Type B pancreatic cell (in vitro differentiated cells): Measurements from ENCODE around the gene A4GALT. TPM values are rescaled to one million over a fixed set of nuclear protein-coding genes. Genes with fewer than 3 reads are reported as not detected.
A peak's percentile ranks its signal among the peaks of the same experiment; 100 is the strongest.
"Not testable (repeated sequence)": the region's sequence is repeated elsewhere in the genome, so short reads cannot be mapped to it uniquely, and the experiment has no call there.

ENCODE experiments used
- DNase-seq: peaks from one replicate; pipeline ENCODE4 v3.0.0; 2021; ENCODE audit warnings: mixed read lengths; ENCODE audit not compliant: unreplicated experiment; ENCODE audit errors: extremely low spot score
- H3K27ac Mint-ChIP-seq: 2 replicates; pipeline ENCODE4 v1.8.0; 2021; ENCODE audit warnings: mild to moderate bottlenecking, mixed read lengths
- H3K27me3 Mint-ChIP-seq: 2 replicates; pipeline ENCODE4 v1.8.0; 2021; ENCODE audit warnings: mixed read lengths
- H3K36me3 Mint-ChIP-seq: 2 replicates; pipeline ENCODE4 v1.8.0; 2021; ENCODE audit warnings: mixed read lengths
- H3K4me1 Mint-ChIP-seq: one replicate; pipeline ENCODE4 v1.8.0; 2021; ENCODE audit warnings: mixed read lengths; ENCODE audit not compliant: unreplicated experiment
- H3K4me3 Mint-ChIP-seq: 2 replicates; pipeline ENCODE4 v1.8.0; 2021; ENCODE audit warnings: mild to moderate bottlenecking, mixed read lengths
- H3K9me3 Mint-ChIP-seq: 2 replicates; pipeline ENCODE4 v1.8.0; 2021; ENCODE audit warnings: mixed read lengths
- CTCF ChIP-seq: fragments of 200-600 bp; sonication (generic); conservative IDR thresholded peaks from 2 replicates; pipeline ENCODE4 v1.5.0; 2021; ENCODE audit warnings: antibody characterized with exemption, mild to moderate bottlenecking
- total RNA-seq: library from RNA; stranded (reverse); gene quantifications from 2 replicates; pipeline ENCODE4 v1.2.1, GENCODE V29; 2021; ENCODE audit warnings: low replicate concordance

The A4GALT gene
- total RNA-seq, 1 donor from 2014 or later = 20.2 TPM

- H3K27me3 Mint-ChIP-seq = peaks cover 12% of the 10 kb centered on the region
- TF ChIP-seq CTCF = no peak
- H3K36me3 Mint-ChIP-seq = no peaks in the 10 kb centered on the region
These were observed 34.0 kb upstream of the A4GALT start for GRCh38 chr22:42754658-42755057.

GRCh38 chr22:42752912-42753311, 32.2 kb upstream of the A4GALT start:
- Mint-ChIP-seq H3K9me3 (no peaks in the 10 kb centered on the region), H3K27me3 (peaks cover 10% of the 10 kb centered on the region), H3K36me3 (no peaks in the 10 kb centered on the region), H3K27ac (no peak overlapping the region), H3K4me3 (no peak overlapping the region), H3K4me1 (peaks cover 19% of the 10 kb centered on the region)
- DNase-seq = no peak
- TF ChIP-seq CTCF = no peak

More at GRCh38 chr22:42754658-42755057, 34.0 kb upstream of the A4GALT start:
- Mint-ChIP-seq H3K27ac (peak overlapping the region; percentile 90), H3K4me3 (no peak overlapping the region), H3K9me3 (no peaks in the 10 kb centered on the region), H3K4me1 (peaks cover 15% of the 10 kb centered on the region)
- no peak for DNase-seq

- no peaks in the 10 kb centered on the region for H3K9me3 Mint-ChIP-seq
These were observed 31.6 kb upstream of the A4GALT start for GRCh38 chr22:42752230-42752746.

GRCh38 chr22:42750421-42750820, 29.8 kb upstream of the A4GALT start:
- H3K27ac Mint-ChIP-seq, H3K4me3 Mint-ChIP-seq, H3K9me3 Mint-ChIP-seq: not testable (repeated sequence)

More at GRCh38 chr22:42752230-42752746, 31.6 kb upstream of the A4GALT start:
- peaks cover 16% of the 10 kb centered on the region for H3K4me1 Mint-ChIP-seq
- no peak for TF ChIP-seq CTCF
- no peak for DNase-seq
- H3K27me3 Mint-ChIP-seq = peaks cover 4% of the 10 kb centered on the region
- H3K4me3 Mint-ChIP-seq = no peak overlapping the region
- H3K27ac Mint-ChIP-seq = no peak overlapping the region
- no peaks in the 10 kb centered on the region for H3K36me3 Mint-ChIP-seq

GRCh38 chr22:42747701-42748513, 27.2 kb upstream of the A4GALT start:
- no peaks in the 10 kb centered on the region for H3K9me3 Mint-ChIP-seq
- TF ChIP-seq CTCF = no peak
- no peak for DNase-seq
- peaks cover 20% of the 10 kb centered on the region for H3K4me1 Mint-ChIP-seq
- H3K36me3 Mint-ChIP-seq = no peaks in the 10 kb centered on the region
- no peak overlapping the region for H3K4me3 Mint-ChIP-seq
- peak overlapping the region; percentile 50 for H3K27ac Mint-ChIP-seq
- H3K27me3 Mint-ChIP-seq = no peaks in the 10 kb centered on the region

More at GRCh38 chr22:42750421-42750820, 29.8 kb upstream of the A4GALT start:
- H3K27me3 Mint-ChIP-seq, H3K36me3 Mint-ChIP-seq, DNase-seq: not testable (repeated sequence)
- H3K4me1 Mint-ChIP-seq = peaks cover 16% of the 10 kb centered on the region

- TF ChIP-seq CTCF = no peak
- Mint-ChIP-seq H3K36me3 (no peaks in the 10 kb centered on the region), H3K27me3 (peaks cover 3% of the 10 kb centered on the region), H3K4me1 (peaks cover 13% of the 10 kb centered on the region), H3K27ac (peak overlapping the region; percentile 50), H3K4me3 (no peak overlapping the region), H3K9me3 (no peaks in the 10 kb centered on the region)
- no peak for DNase-seq
These were observed 24.4 kb upstream of the A4GALT start for GRCh38 chr22:42745118-42745517.
